ENCODE data around the gene DOC2B.
"Not testable (repeated sequence)": the region's sequence is repeated elsewhere in the genome, so short reads cannot be mapped to it uniquely, and the experiment has no call there.

Gene DOC2B

GRCh38 chr17:135895-136294 lies 45.6 kb downstream of the DOC2B start:
- not testable (repeated sequence) for H3K4me1 ChIP-seq (ENCODE audit: control insufficient read depth, low read depth, low read length); H3K4me2 ChIP-seq (ENCODE audit: low read length); H3K9ac ChIP-seq (ENCODE audit: low read length); DNase-seq; H3K18ac ChIP-seq (ENCODE audit: low read length); H3K56ac ChIP-seq (ENCODE audit: low read length); H2AK5ac ChIP-seq (ENCODE audit: low read length); H3K23ac ChIP-seq (ENCODE audit: low read length); H3K27ac ChIP-seq (ENCODE audit: low read depth, low read length); H2BK120ac ChIP-seq (ENCODE audit: low read depth, low read length); H3K4me3 ChIP-seq (ENCODE audit: low read length); H3K79me2 ChIP-seq (ENCODE audit: control insufficient read depth, insufficient read depth, low read length); H2BK15ac ChIP-seq (replicated peaks; ENCODE audit: low read depth); H3K36me3 ChIP-seq (ENCODE audit: control insufficient read depth, insufficient read depth, low read length); H4K8ac ChIP-seq (ENCODE audit: low read depth, low read length); H3K27me3 ChIP-seq (ENCODE audit: insufficient read depth, low read length, poor library complexity); H4K5ac ChIP-seq (ENCODE audit: low read length); H3K4ac ChIP-seq (ENCODE audit: low read depth, low read length); H2BK5ac ChIP-seq (ENCODE audit: low read length); H3K79me1 ChIP-seq (ENCODE audit: low read length)
- no CpG with 5 or more reads among the region's 1 CpG for WGBS (ENCODE audit: extremely low coverage, insufficient coverage, low lambda C conversion rate)

- not testable (repeated sequence) for H3K23ac ChIP-seq (ENCODE audit: low read length); H4K5ac ChIP-seq (ENCODE audit: low read length); H3K79me1 ChIP-seq (ENCODE audit: low read length); H4K8ac ChIP-seq (ENCODE audit: low read depth, low read length); H3K79me2 ChIP-seq (ENCODE audit: control insufficient read depth, insufficient read depth, low read length); H3K27me3 ChIP-seq (ENCODE audit: insufficient read depth, low read length, poor library complexity); H3K9ac ChIP-seq (ENCODE audit: low read length); H3K4ac ChIP-seq (ENCODE audit: low read depth, low read length); H3K18ac ChIP-seq (ENCODE audit: low read length); H2BK120ac ChIP-seq (ENCODE audit: low read depth, low read length); H3K56ac ChIP-seq (ENCODE audit: low read length); H2BK15ac ChIP-seq (replicated peaks; ENCODE audit: low read depth); H3K4me3 ChIP-seq (ENCODE audit: low read length); H3K36me3 ChIP-seq (ENCODE audit: control insufficient read depth, insufficient read depth, low read length); DNase-seq; H3K27ac ChIP-seq (ENCODE audit: low read depth, low read length); H3K4me1 ChIP-seq (ENCODE audit: control insufficient read depth, low read depth, low read length); H3K4me2 ChIP-seq (ENCODE audit: low read length); H2AK5ac ChIP-seq (ENCODE audit: low read length); H2BK5ac ChIP-seq (ENCODE audit: low read length)
- WGBS (ENCODE audit: extremely low coverage, insufficient coverage, low lambda C conversion rate) = no CpG with 5 or more reads among the region's 6 CpGs
These were observed 46.4 kb downstream of the DOC2B start for GRCh38 chr17:135022-135421.

GRCh38 chr17:134332-134785 lies 47.1 kb downstream of the DOC2B start:
- H3K23ac ChIP-seq (ENCODE audit: low read length); H3K18ac ChIP-seq (ENCODE audit: low read length); H3K27ac ChIP-seq (ENCODE audit: low read depth, low read length); H4K8ac ChIP-seq (ENCODE audit: low read depth, low read length); H3K4ac ChIP-seq (ENCODE audit: low read depth, low read length); H2BK15ac ChIP-seq (replicated peaks; ENCODE audit: low read depth); DNase-seq; H3K4me2 ChIP-seq (ENCODE audit: low read length); H3K56ac ChIP-seq (ENCODE audit: low read length); H3K79me2 ChIP-seq (ENCODE audit: control insufficient read depth, insufficient read depth, low read length); H3K36me3 ChIP-seq (ENCODE audit: control insufficient read depth, insufficient read depth, low read length); H3K9ac ChIP-seq (ENCODE audit: low read length); H2BK120ac ChIP-seq (ENCODE audit: low read depth, low read length); H3K4me3 ChIP-seq (ENCODE audit: low read length); H3K27me3 ChIP-seq (ENCODE audit: insufficient read depth, low read length, poor library complexity); H4K5ac ChIP-seq (ENCODE audit: low read length); H3K79me1 ChIP-seq (ENCODE audit: low read length); H2AK5ac ChIP-seq (ENCODE audit: low read length); H3K4me1 ChIP-seq (ENCODE audit: control insufficient read depth, low read depth, low read length); H2BK5ac ChIP-seq (ENCODE audit: low read length): not testable (repeated sequence)
- no CpG with 5 or more reads among the region's 25 CpGs for WGBS (ENCODE audit: extremely low coverage, insufficient coverage, low lambda C conversion rate)

- not testable (repeated sequence) for H3K79me2 ChIP-seq (ENCODE audit: control insufficient read depth, insufficient read depth, low read length); H3K9ac ChIP-seq (ENCODE audit: low read length); H3K56ac ChIP-seq (ENCODE audit: low read length); H3K18ac ChIP-seq (ENCODE audit: low read length); H4K8ac ChIP-seq (ENCODE audit: low read depth, low read length); H3K27me3 ChIP-seq (ENCODE audit: insufficient read depth, low read length, poor library complexity); DNase-seq; H3K4me1 ChIP-seq (ENCODE audit: control insufficient read depth, low read depth, low read length); H3K27ac ChIP-seq (ENCODE audit: low read depth, low read length); H3K23ac ChIP-seq (ENCODE audit: low read length); H3K4me3 ChIP-seq (ENCODE audit: low read length); H2BK5ac ChIP-seq (ENCODE audit: low read length); H3K79me1 ChIP-seq (ENCODE audit: low read length); H3K4ac ChIP-seq (ENCODE audit: low read depth, low read length); H3K36me3 ChIP-seq (ENCODE audit: control insufficient read depth, insufficient read depth, low read length); H2BK120ac ChIP-seq (ENCODE audit: low read depth, low read length); H3K4me2 ChIP-seq (ENCODE audit: low read length); H2BK15ac ChIP-seq (replicated peaks; ENCODE audit: low read depth); H2AK5ac ChIP-seq (ENCODE audit: low read length); H4K5ac ChIP-seq (ENCODE audit: low read length)
- no CpG with 5 or more reads among the region's 40 CpGs for WGBS (ENCODE audit: extremely low coverage, insufficient coverage, low lambda C conversion rate)
These were observed 47.5 kb downstream of the DOC2B start for GRCh38 chr17:133932-134331.

- DNase-seq = peak; percentile 34
- not testable (repeated sequence) for H3K4me2 ChIP-seq (ENCODE audit: low read length); H3K9ac ChIP-seq (ENCODE audit: low read length); H3K4me3 ChIP-seq (ENCODE audit: low read length); H3K4ac ChIP-seq (ENCODE audit: low read depth, low read length); H4K5ac ChIP-seq (ENCODE audit: low read length); H3K18ac ChIP-seq (ENCODE audit: low read length); H3K36me3 ChIP-seq (ENCODE audit: control insufficient read depth, insufficient read depth, low read length); H2AK5ac ChIP-seq (ENCODE audit: low read length); H3K4me1 ChIP-seq (ENCODE audit: control insufficient read depth, low read depth, low read length); H2BK120ac ChIP-seq (ENCODE audit: low read depth, low read length); H3K79me1 ChIP-seq (ENCODE audit: low read length); H3K23ac ChIP-seq (ENCODE audit: low read length); H3K27ac ChIP-seq (ENCODE audit: low read depth, low read length); H3K27me3 ChIP-seq (ENCODE audit: insufficient read depth, low read length, poor library complexity); H2BK15ac ChIP-seq (replicated peaks; ENCODE audit: low read depth); H3K79me2 ChIP-seq (ENCODE audit: control insufficient read depth, insufficient read depth, low read length); H2BK5ac ChIP-seq (ENCODE audit: low read length); H3K56ac ChIP-seq (ENCODE audit: low read length); H4K8ac ChIP-seq (ENCODE audit: low read depth, low read length)
- WGBS (ENCODE audit: extremely low coverage, insufficient coverage, low lambda C conversion rate) = no CpG with 5 or more reads among the region's 20 CpGs
These were observed 63.0 kb downstream of the DOC2B start for GRCh38 chr17:118339-118917.

GRCh38 chr17:113111-113510 lies 68.3 kb downstream of the DOC2B start:
- not testable (repeated sequence) for H3K27me3 ChIP-seq (ENCODE audit: insufficient read depth, low read length, poor library complexity); H3K4ac ChIP-seq (ENCODE audit: low read depth, low read length); H3K27ac ChIP-seq (ENCODE audit: low read depth, low read length); H3K4me2 ChIP-seq (ENCODE audit: low read length); H2BK15ac ChIP-seq (replicated peaks; ENCODE audit: low read depth); H3K23ac ChIP-seq (ENCODE audit: low read length); H3K79me1 ChIP-seq (ENCODE audit: low read length); H4K5ac ChIP-seq (ENCODE audit: low read length); H2BK120ac ChIP-seq (ENCODE audit: low read depth, low read length); H3K4me3 ChIP-seq (ENCODE audit: low read length); H4K8ac ChIP-seq (ENCODE audit: low read depth, low read length); H3K4me1 ChIP-seq (ENCODE audit: control insufficient read depth, low read depth, low read length); H3K79me2 ChIP-seq (ENCODE audit: control insufficient read depth, insufficient read depth, low read length); H3K56ac ChIP-seq (ENCODE audit: low read length); H3K36me3 ChIP-seq (ENCODE audit: control insufficient read depth, insufficient read depth, low read length); H3K9ac ChIP-seq (ENCODE audit: low read length); H3K18ac ChIP-seq (ENCODE audit: low read length); H2AK5ac ChIP-seq (ENCODE audit: low read length); H2BK5ac ChIP-seq (ENCODE audit: low read length)
- DNase-seq = peak; percentile 8
- WGBS (ENCODE audit: extremely low coverage, insufficient coverage, low lambda C conversion rate) = no CpG with 5 or more reads among the region's 5 CpGs

Data from mesendoderm (in vitro differentiated cells).